NCI-H2196 treated with DMSO at 0.1 percent for 48 hours (cell line): Measurements from ENCODE around the gene FKBP1B.
"Not testable (repeated sequence)": the region's sequence is repeated elsewhere in the genome, so short reads cannot be mapped to it uniquely, and the experiment has no call there.

ENCODE experiments used
- DNase-seq: peaks from one replicate; lab custom pipeline; 2025; ENCODE audit not compliant: unreplicated experiment; lab: John Stamatoyannopoulos, UW

The FKBP1B gene

GRCh38 chr2:24100732-24101131 lies 51.2 kb downstream of the FKBP1B start:
- DNase-seq, result not testable (repeated sequence)

GRCh38 chr2:24101992-24102391 lies 52.5 kb downstream of the FKBP1B start:
- DNase-seq, result no peak

GRCh38 chr2:24102677-24103076 lies 53.1 kb downstream of the FKBP1B start:
- DNase-seq, result no peak

- DNase-seq, result no peak
Measured at GRCh38 chr2:24104110-24104650, 54.6 kb downstream of the FKBP1B start.

GRCh38 chr2:24104906-24105305 lies 55.4 kb downstream of the FKBP1B start:
- DNase-seq, result no peak

- DNase-seq, result no peak
Measured at GRCh38 chr2:24105816-24106215, 56.3 kb downstream of the FKBP1B start.

GRCh38 chr2:24106786-24107185 lies 57.2 kb downstream of the FKBP1B start:
- DNase-seq, result no peak

GRCh38 chr2:24107336-24107735 lies 57.8 kb downstream of the FKBP1B start:
- no peak for DNase-seq

GRCh38 chr2:24109431-24109830 lies 59.9 kb downstream of the FKBP1B start:
- not testable (repeated sequence) for DNase-seq

- no peak for DNase-seq
Measured at GRCh38 chr2:24110660-24111303, 61.2 kb downstream of the FKBP1B start.

- DNase-seq, result no peak
Measured at GRCh38 chr2:24111407-24111901, 61.9 kb downstream of the FKBP1B start.
